NCI-H1092 (cell line): ENCODE measurements around the gene RAET1E.
"Not testable (repeated sequence)": the region's sequence is repeated elsewhere in the genome, so short reads cannot be mapped to it uniquely, and the experiment has no call there.

Experiments
- DNase-seq: peaks from one replicate; lab custom pipeline; 2025; lab: John Stamatoyannopoulos, UW

RAET1E gene

DNA sequence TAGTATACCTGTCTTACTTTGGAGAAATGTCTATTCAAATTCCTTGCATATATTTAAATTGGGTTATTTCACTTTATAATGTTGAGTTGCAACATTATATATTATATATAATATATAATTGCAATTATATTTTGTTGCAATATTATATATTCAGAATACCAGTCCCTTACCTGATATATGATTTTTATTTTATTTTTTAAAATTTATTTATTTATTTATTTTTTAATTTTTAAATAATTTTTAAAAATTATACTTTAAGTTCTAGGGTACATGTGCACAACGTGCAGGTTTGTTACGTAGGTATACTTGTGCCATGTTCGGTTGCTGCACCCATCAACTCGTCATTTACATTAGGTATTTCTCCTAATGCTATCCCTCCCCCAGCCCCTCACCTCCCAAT, 29.1 kb upstream of the RAET1E start:
- not testable (repeated sequence) for DNase-seq

DNA sequence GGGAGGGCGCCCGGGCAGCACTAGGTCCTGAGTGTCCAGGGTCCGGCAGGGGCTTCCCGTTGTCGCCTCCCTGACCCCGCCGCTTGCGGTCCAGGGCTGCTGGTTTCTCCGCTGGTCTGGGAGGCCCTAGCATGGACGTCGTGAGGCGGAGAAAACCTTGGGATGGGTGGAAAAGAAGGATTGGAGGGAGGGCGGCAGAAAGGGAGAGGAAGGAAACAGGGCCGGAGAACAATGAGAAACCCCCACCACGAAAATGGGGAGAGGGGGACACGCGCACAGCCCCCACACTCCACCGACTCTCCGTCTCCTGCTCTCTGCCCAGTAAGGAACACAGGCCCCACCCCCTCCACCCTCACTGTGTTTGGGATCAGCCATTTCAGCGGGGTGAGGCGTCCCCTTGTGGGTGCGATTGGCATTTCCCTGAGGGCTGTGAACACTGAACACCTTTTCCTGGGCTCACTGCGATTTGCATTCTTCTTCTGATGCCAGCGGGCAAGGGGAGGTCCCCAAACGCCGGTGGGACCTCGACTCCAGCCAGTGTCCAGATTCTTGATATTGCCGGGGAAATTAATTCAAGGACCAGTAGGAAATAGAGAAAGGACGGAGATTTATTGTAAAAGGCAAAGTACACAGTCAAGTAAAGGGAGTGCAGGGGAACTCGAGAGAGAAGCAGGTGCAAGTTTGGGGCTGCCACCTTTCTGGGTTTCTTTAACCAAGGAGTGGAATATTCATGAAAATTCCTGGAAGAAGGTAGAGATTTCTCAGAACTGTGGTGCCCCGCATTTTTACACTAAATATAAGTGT, 28.3 kb upstream of the RAET1E start:
- peak; percentile 76 for DNase-seq

DNA sequence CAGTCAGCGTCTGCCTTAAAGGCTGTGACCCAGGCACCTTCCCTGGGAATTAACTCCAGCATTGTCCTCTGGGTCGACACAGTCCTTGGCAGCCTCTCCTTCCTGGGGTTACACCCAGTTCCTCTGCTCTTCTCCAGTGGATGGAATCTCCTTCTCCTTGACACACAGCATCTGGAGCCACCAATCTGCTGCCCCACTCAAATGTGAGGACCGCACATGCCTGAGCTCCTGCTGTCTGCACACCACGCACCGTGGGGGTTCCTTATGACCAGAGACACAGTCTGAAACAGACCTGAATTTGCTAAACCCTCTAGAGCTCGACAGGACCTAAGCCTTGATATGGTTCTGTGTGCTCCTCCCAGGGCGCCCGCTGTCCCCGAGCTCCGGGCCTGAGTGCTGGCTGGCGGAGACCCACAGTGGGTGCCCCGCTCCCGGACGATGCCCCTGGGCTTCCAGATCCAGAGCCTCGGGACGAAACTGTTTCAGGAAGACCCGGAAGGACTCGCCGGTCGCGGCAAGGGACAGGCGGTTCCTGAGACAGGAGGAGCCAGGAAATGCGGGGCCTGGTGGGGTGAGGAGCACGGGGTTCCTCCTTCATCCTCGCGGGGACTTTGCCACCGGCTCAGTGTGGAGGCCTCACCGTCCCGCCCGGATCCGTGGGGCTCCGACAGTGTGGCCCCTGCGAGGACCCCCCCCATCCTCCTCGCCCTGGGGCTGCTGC, 27.5 kb upstream of the RAET1E start:
- no peak for DNase-seq

- DNase-seq: no peak
Measured at GRCh38 chr6:149924933-149925252, 27.0 kb upstream of the RAET1E start.

DNA sequence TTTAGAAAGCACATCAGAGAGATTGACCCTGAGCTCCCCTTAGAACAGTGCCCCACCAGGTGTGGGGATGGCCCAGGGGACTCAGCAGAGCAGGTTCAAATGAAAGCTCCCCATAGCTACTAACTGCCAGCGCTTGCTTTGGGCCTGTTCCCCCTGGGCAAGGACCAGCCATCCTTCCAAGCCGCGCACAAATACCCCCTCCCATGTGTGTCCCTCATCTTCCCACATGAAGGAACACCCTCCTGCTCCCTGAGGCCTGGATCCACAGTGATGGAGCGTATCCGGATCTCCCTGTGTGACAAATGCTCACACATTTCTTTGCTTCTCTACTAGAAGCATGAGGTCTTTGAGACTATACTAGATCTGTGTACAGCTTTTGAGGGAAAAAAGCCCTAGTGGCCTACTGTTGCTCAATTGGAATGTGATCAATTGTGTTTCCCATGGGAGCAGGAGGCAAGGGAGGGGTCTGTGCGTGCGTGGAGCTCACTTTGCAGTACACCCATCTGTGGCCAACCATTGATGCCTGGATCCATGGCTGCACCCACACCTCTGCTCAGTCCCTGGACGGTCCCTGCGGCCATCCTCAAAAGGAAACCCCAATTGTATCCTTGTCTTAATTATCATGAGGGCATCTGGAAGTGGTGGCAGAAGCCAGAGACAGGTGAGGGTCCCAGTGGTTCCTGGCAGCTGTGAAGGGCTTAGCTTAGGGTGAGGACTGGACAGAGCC, 26.5 kb upstream of the RAET1E start:
- DNase-seq: no peak

DNA sequence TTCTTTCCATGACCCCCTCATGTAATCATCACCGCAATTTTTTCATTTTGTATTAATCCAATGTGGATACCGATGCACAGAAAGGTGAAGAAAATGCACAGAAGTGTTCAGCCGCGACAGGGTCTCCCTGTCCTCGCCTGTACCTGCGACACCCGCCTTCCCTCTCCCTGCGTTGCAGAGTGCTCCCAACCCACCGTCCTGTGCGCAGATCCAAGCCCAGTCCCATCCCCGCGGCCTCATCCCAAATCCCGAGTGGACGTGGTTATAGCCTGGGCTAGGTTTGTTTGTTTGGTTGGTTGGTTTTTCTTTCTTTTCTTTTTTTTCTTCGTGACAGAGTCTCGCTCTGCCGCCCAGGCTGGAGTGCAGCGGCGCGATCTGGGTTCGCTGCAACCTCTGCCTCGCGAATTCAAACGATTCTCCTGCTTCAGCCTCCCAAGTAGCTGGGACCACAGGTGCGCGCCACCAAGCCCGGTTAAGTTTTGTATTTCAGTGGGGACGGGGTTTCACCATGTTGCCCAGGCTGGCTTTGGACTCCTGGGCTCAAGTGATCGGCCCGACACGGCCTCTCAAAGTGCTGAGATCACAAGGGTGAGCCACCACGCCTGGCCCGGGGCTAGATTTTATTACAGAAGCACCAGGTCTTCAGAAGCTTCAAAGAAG, 25.5 kb upstream of the RAET1E start:
- DNase-seq: no peak

DNA sequence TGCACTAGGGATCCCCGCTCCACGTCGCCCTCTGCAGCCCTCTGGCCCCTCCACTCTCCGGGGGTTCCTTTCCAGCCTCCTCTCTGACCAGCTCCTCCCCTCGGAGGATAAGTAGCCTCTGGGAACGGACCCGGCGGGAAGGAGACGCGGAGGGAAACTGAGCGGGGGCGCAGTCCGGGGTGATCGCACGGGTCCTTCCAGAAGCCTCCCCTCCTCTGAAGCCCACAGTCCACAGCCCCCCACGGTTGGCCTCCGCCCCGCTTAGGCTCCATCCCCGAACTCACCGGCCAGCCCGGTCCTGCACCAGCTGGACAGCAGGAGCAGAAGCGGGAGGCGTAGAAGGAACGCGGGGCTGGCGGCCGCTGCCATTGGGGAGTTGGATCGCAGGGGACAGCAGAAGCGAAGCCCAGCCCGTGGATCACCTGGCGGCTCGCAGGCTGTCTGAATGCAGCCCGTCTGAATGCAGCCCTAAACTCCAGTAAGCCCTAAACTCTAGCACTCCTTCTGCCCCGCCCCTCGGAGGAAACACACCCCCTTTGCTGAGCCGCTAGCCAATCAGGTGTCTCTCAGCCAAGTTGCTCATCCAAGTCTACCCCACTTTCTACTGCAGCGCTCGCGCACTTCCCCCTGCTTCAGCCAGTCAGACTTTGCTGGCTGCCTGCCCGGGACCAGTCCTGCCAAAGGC, 24.9 kb upstream of the RAET1E start, which contains the start of gene RAET1G:
Gene RAET1G (minus strand): TSS at position 480 of the 685 bp plus-strand sequence. CDS start 111 bp downstream, at position 369.
- no peak for DNase-seq

DNA sequence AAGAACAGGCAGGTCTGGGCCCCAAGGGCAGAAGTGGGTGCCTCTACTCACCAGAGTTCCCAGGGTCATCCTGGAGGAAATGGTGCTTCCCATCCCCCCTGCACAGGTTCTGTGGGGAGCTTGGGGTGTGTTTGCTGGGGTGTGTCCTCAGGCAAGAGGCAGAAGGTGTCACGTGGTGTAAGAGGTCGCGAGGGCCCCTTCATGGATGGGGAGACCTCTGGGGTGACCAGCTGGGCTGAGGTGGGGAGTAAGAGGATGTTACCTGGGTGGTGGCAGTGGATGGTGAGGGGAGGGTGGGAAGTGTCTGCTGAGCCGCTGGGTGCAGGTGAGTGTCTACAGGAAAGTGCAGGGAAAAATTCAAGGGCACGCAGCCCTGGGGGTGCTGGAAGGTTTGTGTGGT, 24.2 kb upstream of the RAET1E start:
- not testable (repeated sequence) for DNase-seq

DNA sequence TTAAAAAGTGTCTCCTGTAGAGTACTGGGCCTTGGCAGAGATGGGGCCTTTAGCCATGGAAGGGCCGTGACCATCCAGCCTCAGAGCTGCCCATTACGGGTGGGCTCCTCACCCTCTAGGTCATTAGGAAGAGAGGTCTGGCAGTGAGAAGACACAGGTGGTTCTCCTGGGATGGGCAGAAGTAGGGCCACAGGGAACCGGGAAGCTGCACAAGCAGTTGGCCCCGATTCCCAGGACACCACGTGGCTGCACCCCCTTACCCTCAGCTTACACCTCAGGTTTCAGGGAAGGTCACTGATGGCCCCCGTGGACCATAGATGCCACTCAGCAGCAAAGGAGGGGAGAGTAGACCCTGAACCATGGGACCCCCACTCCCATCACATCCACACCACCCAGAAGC, 23.4 kb upstream of the RAET1E start:
- DNase-seq: no peak

- DNase-seq: no peak
Measured at GRCh38 chr6:149919834-149920225, 21.9 kb upstream of the RAET1E start.

DNA sequence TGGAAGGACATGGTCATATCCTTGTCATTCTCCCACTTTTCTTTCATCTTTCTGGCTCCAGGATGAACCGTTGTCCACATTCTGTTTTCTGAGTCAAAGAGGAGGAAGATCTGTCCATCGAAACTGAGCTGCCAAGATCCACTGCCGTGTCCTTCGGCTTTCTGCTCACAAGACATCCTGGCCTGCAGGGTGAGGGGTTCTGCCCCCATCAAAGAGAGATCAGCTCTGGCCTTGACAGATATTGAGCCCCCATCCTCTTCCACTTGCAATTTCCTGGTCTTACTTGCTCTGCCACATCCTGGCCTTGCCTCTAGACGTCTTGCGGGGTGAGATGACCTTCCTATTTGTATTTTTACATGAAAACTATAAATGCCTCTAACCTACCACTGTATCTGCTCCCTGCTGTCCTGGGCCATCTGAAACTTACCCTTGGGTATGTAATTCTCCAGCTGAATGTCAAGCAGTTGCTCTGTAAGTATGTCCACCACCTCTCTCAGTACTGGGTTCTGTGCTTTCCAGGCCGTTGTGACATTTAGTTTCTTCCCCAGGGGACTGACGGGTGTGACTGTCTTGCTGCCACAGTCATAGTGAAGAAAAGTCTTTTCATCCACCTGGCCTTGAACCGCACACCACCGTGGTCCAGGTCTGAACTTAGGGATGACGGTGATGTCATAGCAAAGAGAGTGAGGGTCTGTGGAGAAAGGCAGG, 21.4 kb upstream of the RAET1E start:
- not testable (repeated sequence) for DNase-seq

GRCh38 chr6:149918151-149918905, 20.4 kb upstream of the RAET1E start:
- DNase-seq: no peak

GRCh38 chr6:149917679-149918078, 19.8 kb upstream of the RAET1E start:
- no peak for DNase-seq

DNA sequence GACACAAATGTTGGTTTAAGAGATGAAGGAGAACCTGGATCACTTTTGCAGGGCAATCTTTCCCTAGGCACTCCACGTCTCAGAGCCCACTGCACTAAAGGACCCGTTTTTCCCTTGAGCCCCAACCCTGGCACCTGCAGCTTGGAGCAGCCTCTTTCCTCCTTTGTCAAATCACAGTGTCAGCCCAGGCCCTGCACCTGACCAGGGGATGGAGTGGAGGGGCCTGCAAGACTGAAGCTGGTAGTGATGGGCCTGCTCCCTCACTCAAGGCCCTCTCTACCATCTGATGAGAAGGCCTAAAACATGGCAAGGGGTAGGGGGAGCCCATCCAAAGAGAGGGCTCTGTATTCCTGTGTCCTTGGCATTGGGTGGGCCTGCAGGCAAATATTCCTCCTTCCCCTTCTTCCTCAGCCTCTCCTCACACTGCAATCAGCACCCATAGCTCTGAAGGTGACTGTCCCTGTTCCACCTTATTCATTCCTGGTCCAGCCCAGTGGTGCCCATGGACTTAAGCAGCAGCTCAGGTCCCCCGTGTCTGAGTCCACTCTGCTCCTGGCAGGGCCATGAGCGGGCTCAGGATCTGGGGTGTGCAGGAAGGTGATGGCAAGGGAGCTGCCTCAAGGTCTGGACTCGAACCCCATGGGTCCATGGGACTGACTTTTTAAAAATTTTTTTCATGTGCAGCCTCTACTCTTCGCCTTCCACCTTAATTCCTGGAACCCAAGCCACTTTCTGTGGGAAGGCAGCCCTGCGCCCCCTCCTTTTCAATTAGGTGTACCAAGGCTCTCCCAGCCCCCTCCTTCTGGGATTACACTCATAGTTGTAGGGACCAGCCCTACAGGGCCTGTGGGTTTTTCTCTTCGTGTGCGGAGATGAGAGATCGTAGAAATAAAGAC, 18.3 kb upstream of the RAET1E start:
- no peak for DNase-seq

- no peak for DNase-seq
Measured at GRCh38 chr6:149913540-149914240, 15.8 kb upstream of the RAET1E start.

DNA sequence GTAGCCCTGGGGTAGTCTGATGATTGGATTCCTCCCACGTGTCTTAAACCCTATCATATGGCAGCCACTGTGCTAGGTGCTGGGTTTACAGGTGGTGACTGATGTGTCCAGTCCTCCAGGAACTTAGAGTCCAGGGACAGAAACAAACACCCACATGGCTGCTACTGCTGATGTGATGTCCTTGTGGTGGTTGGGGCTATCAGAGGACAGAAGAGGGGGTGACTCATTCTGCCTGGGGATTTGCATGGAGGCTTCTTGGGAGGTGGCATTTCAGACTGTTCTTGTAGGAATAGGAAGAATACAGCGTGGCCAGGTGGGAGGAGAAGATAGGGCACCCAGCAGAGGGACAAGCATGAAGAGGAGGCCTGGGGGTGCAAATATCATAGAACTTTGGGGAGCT, 15.2 kb upstream of the RAET1E start:
- DNase-seq: no peak

DNA sequence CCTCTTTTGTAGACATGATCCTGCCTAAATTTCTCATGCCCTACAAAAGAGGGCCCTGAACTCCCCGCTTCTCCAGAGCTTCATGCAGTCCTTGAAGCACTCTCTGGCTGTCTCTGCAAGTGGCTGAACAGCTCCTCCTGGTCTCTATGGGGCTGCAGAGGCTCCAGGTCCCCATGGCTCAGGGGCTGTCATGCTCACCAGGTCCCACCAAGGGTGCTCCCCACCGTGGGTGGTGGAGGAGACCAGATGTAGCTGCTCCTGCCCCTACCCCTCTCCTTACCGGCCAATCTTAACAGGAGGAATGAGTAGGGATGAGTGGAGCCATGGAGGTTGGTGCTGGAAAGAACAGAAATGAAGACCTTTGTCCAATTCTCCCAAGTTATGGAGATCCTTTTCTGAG, 14.8 kb upstream of the RAET1E start:
- DNase-seq: not testable (repeated sequence)

DNA sequence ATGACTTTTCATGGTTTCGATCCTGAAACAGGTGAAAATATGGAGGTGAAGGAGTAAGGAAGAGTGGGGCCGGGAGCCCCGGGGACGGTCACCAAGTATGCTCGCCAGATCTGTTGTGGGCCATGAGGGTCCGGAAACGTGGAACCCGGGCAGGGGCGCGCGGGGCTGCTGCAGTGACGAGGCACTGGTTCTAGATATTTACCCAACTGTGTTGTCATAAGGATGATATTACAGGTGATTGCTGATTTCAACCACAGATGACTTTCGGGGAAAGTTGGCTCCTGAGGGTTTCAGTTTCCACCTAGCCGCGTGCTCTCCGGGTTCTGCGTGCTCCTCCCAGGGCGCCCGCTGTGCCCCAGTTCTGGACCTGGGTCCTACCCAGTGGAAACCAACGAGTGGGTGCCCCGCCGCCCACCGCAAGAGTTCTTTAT, 12.8 kb upstream of the RAET1E start:
- DNase-seq: no peak
